GM12878 (cell line): ENCODE data around the gene PRRT1. TPM values are rescaled to one million over a fixed set of nuclear protein-coding genes. Genes with fewer than 3 reads are reported as not detected.

Experiments
- ATAC-seq: fragments of 200-7000 bp; cut with Tn5 transposase; 3 replicates; pipeline ENCODE4 v1.9.1; 2020; ENCODE audit warnings: mild to moderate bottlenecking, moderate library complexity
- BruUV-seq: library from RNA; stranded (reverse); fragments of 400-500 nt; replicated peaks from 2 replicates; lab custom pipeline; 2021; lab: Mats Ljungman, UMichigan
- CTCF ChIA-PET: fragments of 300-600 bp; sonication (Branson Sonifier 250); formaldehyde crosslinking; extraction: SDS; loops from one replicate; lab custom pipeline; 2021; ENCODE audit warnings: inconsistent platforms; lab: Yijun Ruan, JAX
- POLR2A ChIA-PET: fragments of 350-600 bp; formaldehyde crosslinking; extraction: SDS; loops from one replicate; lab custom pipeline; 2021; ENCODE audit warnings: inconsistent platforms; lab: Charles Lee
- RAD21 ChIA-PET: fragments of 300-600 bp; sonication (Branson Sonifier 250); formaldehyde crosslinking; loops from one replicate; lab custom pipeline; 2023; ENCODE audit warnings: antibody characterized with exemption; ENCODE audit not compliant: unreplicated experiment; lab: Charles Lee
- SMC1A ChIA-PET: fragments of 300-600 bp; sonication (Branson Sonifier 250); formaldehyde crosslinking; loops from one replicate; lab custom pipeline; 2023; ENCODE audit not compliant: unreplicated experiment, uncharacterized antibody; lab: Charles Lee
- DNase-seq: peaks from one replicate; pipeline ENCODE4 v3.0.0-alpha.2; 2011; ENCODE audit warnings: low read depth, low spot score
- FAIRE-seq: peaks from 3 replicates; lab custom pipeline; 2011; peaks lifted over from hg19 to GRCh38; lab: Jason Lieb, UNC
- H2AFZ ChIP-seq: 2 replicates; pipeline ENCODE4 v1.6.0; 2011; ENCODE audit warnings: low read depth, low read length, control low read depth; ENCODE audit not compliant: control insufficient read depth
- H3K27ac ChIP-seq: 2 replicates; pipeline ENCODE4 v1.5.1; 2011; ENCODE audit warnings: control low read depth; ENCODE audit not compliant: control insufficient read depth, insufficient read depth
- H3K27me3 ChIP-seq, 2 experiments: replicated peaks in 1 of 2; 2 replicates each; pipeline versions ENCODE4 v1.6.0 to v1.6.1; 2011; ENCODE audit warnings: low read length in 1 of 2; ENCODE audit not compliant: control insufficient read depth in 2 of 2, insufficient read depth in 2 of 2
- H3K36me3 ChIP-seq, 2 experiments: 2 replicates each; pipeline ENCODE4 v1.5.1; 2011; ENCODE audit warnings: low read length in 1 of 2; ENCODE audit not compliant: control insufficient read depth in 2 of 2, insufficient read depth in 2 of 2
- H3K4me1 ChIP-seq: 2 replicates; pipeline ENCODE4 v1.6.1; 2011; ENCODE audit warnings: mild to moderate bottlenecking, low read length, moderate library complexity, mixed read lengths; ENCODE audit not compliant: control insufficient read depth, insufficient read depth
- H3K4me2 ChIP-seq: 2 replicates; pipeline ENCODE4 v1.6.0; 2011; ENCODE audit warnings: control low read depth; ENCODE audit not compliant: control insufficient read depth, insufficient read depth
- H3K4me3 ChIP-seq: fragments of 200-600 bp; sonication (generic); 2 replicates; pipeline ENCODE4 v1.5.1; 2016
- H3K79me2 ChIP-seq: 2 replicates; pipeline ENCODE4 v1.6.0; 2011; ENCODE audit warnings: low read length; ENCODE audit not compliant: control insufficient read depth, insufficient read depth
- H3K9ac ChIP-seq: 2 replicates; pipeline ENCODE4 v1.8.0; 2011; ENCODE audit warnings: low read length, control low read depth, mixed read lengths; ENCODE audit not compliant: control insufficient read depth, insufficient read depth
- H3K9me3 ChIP-seq: replicated peaks from 3 replicates; pipeline ENCODE4 v1.5.1; 2011; ENCODE audit warnings: mild to moderate bottlenecking, low read length; ENCODE audit not compliant: control insufficient read depth, insufficient read depth
- H4K20me1 ChIP-seq: 2 replicates; pipeline ENCODE4 v1.6.0; 2011; ENCODE audit not compliant: control insufficient read depth, insufficient read depth
- BACH1 ChIP-seq: fragments of 450-650 bp; IDR thresholded peaks from 2 replicates; pipeline ENCODE4 v1.6.1; 2017; ENCODE audit warnings: mild to moderate bottlenecking, borderline replicate concordance
- CBFB ChIP-seq: IDR thresholded peaks from 2 replicates; pipeline ENCODE4 v1.6.1; 2016; ENCODE audit warnings: antibody characterized with exemption, low read depth
- EGR1 ChIP-seq, 2 experiments: IDR thresholded peaks; 1 replicate in 1 of 2; 2 replicates in 1 of 2; pipeline ENCODE4 v1.6.1; 2011 to 2012; ENCODE audit warnings: low read depth in 2 of 2, low read length in 2 of 2, borderline replicate concordance in 1 of 2, mild to moderate bottlenecking in 1 of 2, moderate library complexity in 1 of 2
- IKZF1 ChIP-seq: fragments of 450-650 bp; conservative IDR thresholded peaks from 2 replicates; pipeline ENCODE4 v1.6.1; 2017; ENCODE audit warnings: antibody characterized with exemption, mild to moderate bottlenecking
- LARP7 ChIP-seq: fragments of 450-650 bp; IDR thresholded peaks from 2 replicates; pipeline ENCODE4 v1.6.1; 2017; ENCODE audit warnings: mild to moderate bottlenecking
- PML ChIP-seq: IDR thresholded peaks from 2 replicates; pipeline ENCODE4 v1.6.1; 2012; ENCODE audit warnings: low read length, inconsistent platforms
- RUNX3 ChIP-seq: IDR thresholded peaks from 2 replicates; pipeline ENCODE4 v1.6.1; 2012; ENCODE audit warnings: low read length, inconsistent platforms
- SIX5 ChIP-seq: IDR thresholded peaks from 2 replicates; pipeline ENCODE4 v1.6.1; 2011; ENCODE audit warnings: mild to moderate bottlenecking, low read depth, low read length, moderate library complexity; ENCODE audit not compliant: severe bottlenecking
- TBL1XR1 ChIP-seq: IDR thresholded peaks from 2 replicates; pipeline ENCODE4 v1.6.1; 2012; ENCODE audit warnings: low read depth, low read length, improper control_type of control experiment
- WGBS: methylation state at CpG from one replicate; pipeline ENCODE4 v1.1.6; 2016; ENCODE audit warnings: low lambda C conversion rate; ENCODE audit not compliant: insufficient replicate concordance, insufficient coverage; ENCODE audit errors: missing lambda C conversion rate; 5-methylcytosine and 5-hydroxymethylcytosine counted together
- in situ Hi-C: fragments of 300-500 bp; cut with MboI; formaldehyde crosslinking; loops from 9 replicates; pipeline ENCODE4 v1.14.3; 2018; ENCODE audit warnings: mixed read lengths
- intact Hi-C: fragments of 100-400 bp; cut with micrococcal nuclease; formaldehyde crosslinking; loops from one replicate; pipeline ENCODE4 v1.14.2; 2022; ENCODE audit not compliant: unreplicated experiment
- polyA plus RNA-seq, 11 experiments: library from polyadenylated mRNA; depleted of rRNA in 4 of 11; unstranded in 6 of 11; stranded (reverse) in 5 of 11; fragments of >200 nt; fragmentation: Nextera tagmentation in 4 of 11; fragmentation: Illumina TruSeq in 1 of 11; extraction: Ambion mirVana in 4 of 11; extraction: Trizol in 1 of 11; gene quantifications; 1 replicate in 1 of 11; 2 replicates in 10 of 11; pipeline versions ENCODE4 v1.2.1 to v1.2.3, GENCODE V29; 2011 to 2016; ENCODE audit warnings: inconsistent platforms in 2 of 11, missing spikeins in 2 of 11, low read depth in 1 of 11
- total RNA-seq, 4 experiments: library from RNA; depleted of rRNA in 3 of 4; stranded (reverse); fragments of >200 nt in 3 of 4; fragmentation: Illumina TruSeq in 1 of 4; extraction: Trizol in 1 of 4; gene quantifications; 2 replicates each; pipeline versions ENCODE4 v1.2.1 to v1.2.3, GENCODE V29; 2013 to 2021

The PRRT1 gene
- total and polyA plus RNA-seq, 10 of the 15 experiments (the other 5 are each of a cell fraction or from before 2014, with no cell fraction given) = 0.04 to 0.15 (median 0.10) TPM; not detected in 6

GRCh38 chr6:32129297-32130088 is 22.2 kb downstream of the PRRT1 start:
- POLR2A ChIA-PET = interaction anchor here (0.5 to 5.1 kb wide), 9 partner anchors 47 to 1917 kb away, joined by 3 to 69 read pairs (median 9); partner anchors contain the start of genes AGPAT1, EHMT2, GPSM3 and NEU1
- intact Hi-C loops (loop anchor here (1.0 kb wide), 1 partner anchor 61 kb away; the partner anchor contains the start of gene PBX2), in situ Hi-C loops (no loop called here)

More at GRCh38 chr6:32129297-32130088, 22.2 kb downstream of the PRRT1 start:
- peak overlapping the region; percentile 83 for H3K9ac ChIP-seq
- RAD21 ChIA-PET = interaction anchor here (1.0 to 3.7 kb wide), 3 partner anchors 48 to 67 kb away, joined by 5 to 27 read pairs (median 6); partner anchors contain the start of genes GPSM3 and PBX2
- DNase-seq (no peak), FAIRE-seq (no peak), ATAC-seq (no peak)
- WGBS = 31% methylated on average over 22 of the region's 22 CpGs
- SMC1A ChIA-PET = interaction anchor here (0.6 to 3.8 kb wide), 5 partner anchors 11 to 427 kb away, joined by 3 to 24 read pairs (median 15); partner anchors contain the start of genes AGPAT1, GPSM3 and PBX2
- CTCF ChIA-PET = interaction anchor here (0.7 to 4.6 kb wide), 6 partner anchors 12 to 823 kb away, joined by 3 to 48 read pairs (median 5); partner anchors contain the start of genes GPSM3 and HLA-DMA
- H3K36me3 ChIP-seq = peaks cover 0 to 6% of the 10 kb centered on the region in 2 experiments; a peak in 1 of 4 replicates
- no peaks in the 10 kb centered on the region for H4K20me1 ChIP-seq
- peak overlapping the region; percentile 75 for H3K27ac ChIP-seq
- H3K27me3 ChIP-seq = no peaks in the 10 kb centered on the region
- peaks cover 13% of the 10 kb centered on the region for H3K4me1 ChIP-seq
- H3K9me3 ChIP-seq = no peaks in the 10 kb centered on the region
- TSS peak; percentile 30 for BruUV-seq
- peaks cover 23% of the 10 kb centered on the region for H3K79me2 ChIP-seq
- H3K4me3 ChIP-seq = peak overlapping the region; percentile 75
- peak overlapping the region; percentile 88 for H3K4me2 ChIP-seq
- H2AFZ ChIP-seq = peak overlapping the region; percentile 92
- TF ChIP-seq BACH1 (no peak), IKZF1 (0 out of 2 replicates have a peak, but pooled peaks have one; percentile 90), LARP7 (0 out of 2 replicates have a peak, but pooled peaks have one; percentile 36), SIX5 (peak; percentile 71), EGR1 (IDR thresholded peaks at IDR 0.05; ENCODE audit: borderline replicate concordance in 1 of 2, low read depth in 2 of 2, low read length in 2 of 2) (peak in 1 of 2 experiments; percentile 29; a peak in 1 of 3 replicates), RUNX3 (peak; percentile 92), CBFB (peak; percentile 71; the same call in 1 of the 2 replicates), PML (no peak), TBL1XR1 (no peak)
